Sigmoid colon (tissue), 4 donors: ENCODE measurements around the gene PDE9A.

Source experiments
- EP300 ChIP-seq, 4 donors: sonication (generic); formaldehyde crosslinking; IDR thresholded peaks; one replicate each; pipeline ENCODE4 v1.6.1; 2017; ENCODE audit warnings: antibody characterized with exemption in 4 of 4
- POLR2A ChIP-seq, 2 donors: fragments of 450-650 bp; IDR thresholded peaks; one replicate each; pipeline ENCODE4 v1.6.1; 2016; ENCODE audit warnings: antibody characterized with exemption in 2 of 2, mild to moderate bottlenecking in 2 of 2, moderate library complexity in 2 of 2
- POLR2AphosphoS5 ChIP-seq, 4 donors: sonication (generic); formaldehyde crosslinking; IDR thresholded peaks; one replicate each; pipeline ENCODE4 v1.6.1; 2017; ENCODE audit warnings: antibody characterized with exemption in 4 of 4
- TF ChIP-seq, protein P1 (sequence below), 4 experiments: fragments of 450-650 bp in 3 of 4; fragments of 200-600 bp in 1 of 4; IDR thresholded peaks; one replicate each; pipeline ENCODE4 v1.5.1; 2016 to 2019; ENCODE audit warnings: antibody characterized with exemption in 4 of 4, mild to moderate bottlenecking in 3 of 4, moderate library complexity in 2 of 4

DNA sequence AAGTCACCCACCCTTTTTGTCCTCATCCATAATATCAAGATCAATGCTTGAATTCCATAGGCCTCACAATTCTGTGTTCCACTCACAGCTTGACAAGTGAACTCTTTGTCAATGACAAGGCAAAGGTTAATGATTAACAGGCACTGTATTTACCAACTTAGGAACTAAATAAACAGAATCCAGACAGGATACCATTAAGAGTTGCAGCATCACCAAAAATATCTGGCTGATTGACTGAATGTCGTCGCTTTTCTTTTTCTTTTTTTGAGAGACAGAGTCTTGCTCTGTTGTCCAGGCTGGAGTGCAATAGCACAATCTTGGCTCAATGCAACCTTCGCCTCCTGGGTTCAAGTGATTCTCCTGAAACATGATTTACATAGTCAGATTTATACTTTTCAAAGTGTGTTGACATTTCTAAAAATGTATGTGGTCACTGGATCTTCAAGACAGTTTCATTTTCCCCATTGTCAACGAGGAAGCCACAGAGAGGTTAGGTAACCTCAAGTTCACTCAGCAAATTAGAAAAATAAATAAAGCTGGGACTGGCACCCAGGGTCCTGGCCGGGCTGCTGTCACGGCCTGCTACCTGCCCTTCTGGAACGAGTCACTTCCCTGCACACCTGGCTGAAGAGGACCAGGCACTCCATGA, 81.0 kb downstream of the PDE9A start:
- TF ChIP-seq POLR2A (IDR thresholded peaks at IDR 0.05) = no peak
- TF ChIP-seq, protein P1, sequence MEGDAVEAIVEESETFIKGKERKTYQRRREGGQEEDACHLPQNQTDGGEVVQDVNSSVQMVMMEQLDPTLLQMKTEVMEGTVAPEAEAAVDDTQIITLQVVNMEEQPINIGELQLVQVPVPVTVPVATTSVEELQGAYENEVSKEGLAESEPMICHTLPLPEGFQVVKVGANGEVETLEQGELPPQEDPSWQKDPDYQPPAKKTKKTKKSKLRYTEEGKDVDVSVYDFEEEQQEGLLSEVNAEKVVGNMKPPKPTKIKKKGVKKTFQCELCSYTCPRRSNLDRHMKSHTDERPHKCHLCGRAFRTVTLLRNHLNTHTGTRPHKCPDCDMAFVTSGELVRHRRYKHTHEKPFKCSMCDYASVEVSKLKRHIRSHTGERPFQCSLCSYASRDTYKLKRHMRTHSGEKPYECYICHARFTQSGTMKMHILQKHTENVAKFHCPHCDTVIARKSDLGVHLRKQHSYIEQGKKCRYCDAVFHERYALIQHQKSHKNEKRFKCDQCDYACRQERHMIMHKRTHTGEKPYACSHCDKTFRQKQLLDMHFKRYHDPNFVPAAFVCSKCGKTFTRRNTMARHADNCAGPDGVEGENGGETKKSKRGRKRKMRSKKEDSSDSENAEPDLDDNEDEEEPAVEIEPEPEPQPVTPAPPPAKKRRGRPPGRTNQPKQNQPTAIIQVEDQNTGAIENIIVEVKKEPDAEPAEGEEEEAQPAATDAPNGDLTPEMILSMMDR (IDR thresholded peaks at IDR 0.05) = no peak
- no peak for TF ChIP-seq POLR2AphosphoS5 (IDR thresholded peaks at IDR 0.05)
- TF ChIP-seq EP300 (IDR thresholded peaks at IDR 0.05) = no peak
